Activated T-helper 1 cell treated with anti-CD3 and anti-CD28 coated beads, Interleukin-2, amount 50 U/mL, for 16 hours (primary cell): ENCODE results near the gene PCSK4.
A peak's percentile ranks its signal among the peaks of the same experiment; 100 is the strongest.
"Not testable (repeated sequence)": the region's sequence is repeated elsewhere in the genome, so short reads cannot be mapped to it uniquely, and the experiment has no call there.

ENCODE experiments used
- DNase-seq, 2 donors: peaks; one replicate each; pipeline ENCODE4 v3.0.0-alpha.2; 2020; ENCODE audit warnings: low read depth in 1 of 2, low spot score in 1 of 2

The PCSK4 gene

GRCh38 chr19:1439525-1440417 is 50.4 kb downstream of the PCSK4 start:
- DNase-seq, result not testable (repeated sequence)

- DNase-seq, result no peak
These were observed 51.2 kb downstream of the PCSK4 start for GRCh38 chr19:1438933-1439354.

- peak; percentile 92 to 95 for DNase-seq
These were observed 51.9 kb downstream of the PCSK4 start, which contains the start of gene RPS15 for GRCh38 chr19:1438035-1438932. Gene RPS15 (plus strand): TSS chr19:1438396. CDS start chr19:1438426, 30 bp downstream.

GRCh38 chr19:1437609-1438008 is 52.5 kb downstream of the PCSK4 start:
- DNase-seq, result no peak

- DNase-seq, result no peak
These were observed 54.7 kb downstream of the PCSK4 start for GRCh38 chr19:1435378-1435989.

GRCh38 chr19:1434577-1435060 is 55.5 kb downstream of the PCSK4 start:
- no peak for DNase-seq

GRCh38 chr19:1434040-1434366 is 56.1 kb downstream of the PCSK4 start:
- no peak for DNase-seq

GRCh38 chr19:1433119-1434039 is 56.8 kb downstream of the PCSK4 start:
- DNase-seq, result no peak

GRCh38 chr19:1432507-1432887 is 57.7 kb downstream of the PCSK4 start:
- no peak for DNase-seq

- no peak for DNase-seq
These were observed 58.2 kb downstream of the PCSK4 start for GRCh38 chr19:1431759-1432506.
